SIG-M5 treated with dmso at 0.1 percent for 504 hours (cell line): ENCODE data around the gene C2orf68.
A peak's percentile ranks its signal among the peaks of the same experiment; 100 is the strongest.
"Not testable (repeated sequence)": the region's sequence is repeated elsewhere in the genome, so short reads cannot be mapped to it uniquely, and the experiment has no call there.

Experiments
- DNase-seq: peaks from one replicate; lab custom pipeline; 2025; ENCODE audit not compliant: unreplicated experiment; lab: John Stamatoyannopoulos, UW

C2orf68 gene

DNA sequence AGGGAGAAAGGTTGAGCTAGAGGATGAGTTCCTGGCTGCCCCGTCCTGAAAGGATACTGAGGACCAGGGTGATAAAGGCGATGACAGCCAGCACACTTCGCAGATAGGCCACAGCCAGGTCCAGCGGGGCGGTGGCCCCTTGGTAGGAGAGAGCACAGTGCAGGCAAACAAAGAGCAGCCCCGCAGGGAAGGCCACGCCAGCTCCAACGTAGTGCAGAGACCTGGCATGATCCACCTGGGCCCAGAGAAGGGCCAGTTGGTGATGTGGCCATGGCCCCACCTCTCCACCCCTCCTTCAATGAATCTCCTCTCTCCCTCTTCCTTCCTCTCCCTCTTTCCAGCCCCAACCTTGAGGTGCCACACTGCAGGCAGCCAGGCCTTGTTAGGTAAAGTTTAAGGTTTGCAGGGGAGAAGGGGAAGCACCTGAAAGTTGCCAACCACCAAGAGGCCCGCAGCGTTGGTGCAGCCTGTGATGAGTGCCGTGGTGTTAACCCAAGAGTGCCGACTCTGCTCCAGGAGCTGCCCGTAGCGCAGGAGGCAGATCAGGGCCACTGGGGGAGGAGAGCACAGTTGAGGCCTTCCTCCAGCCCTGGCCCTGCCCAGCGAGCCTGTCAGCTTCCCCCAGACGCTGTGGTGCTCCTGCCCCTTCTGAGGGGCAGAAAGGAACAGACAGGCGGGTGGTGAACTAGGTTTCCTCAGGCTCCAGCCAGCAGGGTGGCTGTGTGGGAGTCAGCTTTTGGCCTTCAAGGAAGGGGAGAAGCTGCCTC is 12.2 kb downstream of the C2orf68 start:
- DNase-seq = no peak

DNA sequence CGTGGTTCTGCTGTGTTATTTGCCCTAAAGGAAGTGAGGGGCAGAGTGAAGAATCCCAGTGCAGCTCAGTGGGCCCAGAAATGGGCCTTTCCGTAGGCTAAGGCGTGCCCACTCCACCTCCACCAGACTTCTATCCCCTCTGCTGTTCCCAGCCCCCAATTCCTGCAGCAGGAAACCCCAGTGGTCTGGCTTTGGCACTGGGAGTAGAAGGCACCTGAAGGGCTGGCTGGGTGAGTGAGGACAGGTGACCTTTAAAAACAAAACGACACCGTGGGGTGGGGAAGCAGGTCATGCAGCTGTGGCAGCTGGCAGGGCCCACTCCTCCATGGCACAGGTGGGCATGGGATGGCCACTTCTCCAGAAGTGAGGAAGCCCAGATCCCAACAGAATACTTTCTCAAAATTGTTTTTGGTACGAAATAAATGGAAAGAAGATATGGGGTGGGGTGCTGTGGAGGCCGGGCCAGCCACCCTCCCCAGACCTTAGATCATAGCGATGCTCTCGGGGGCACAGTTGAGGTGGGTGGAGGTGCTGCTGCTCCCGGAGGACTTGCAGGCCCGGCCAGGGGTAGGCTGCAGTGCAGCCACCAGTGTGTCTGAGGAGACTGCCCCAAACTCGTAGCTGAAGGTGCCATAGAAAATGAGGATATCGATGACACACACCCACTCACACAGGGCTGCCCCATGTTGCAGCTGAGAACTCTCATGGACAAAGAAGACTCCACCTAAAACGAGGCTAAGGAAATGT is 13.1 kb downstream of the C2orf68 start:
- DNase-seq = no peak

DNA sequence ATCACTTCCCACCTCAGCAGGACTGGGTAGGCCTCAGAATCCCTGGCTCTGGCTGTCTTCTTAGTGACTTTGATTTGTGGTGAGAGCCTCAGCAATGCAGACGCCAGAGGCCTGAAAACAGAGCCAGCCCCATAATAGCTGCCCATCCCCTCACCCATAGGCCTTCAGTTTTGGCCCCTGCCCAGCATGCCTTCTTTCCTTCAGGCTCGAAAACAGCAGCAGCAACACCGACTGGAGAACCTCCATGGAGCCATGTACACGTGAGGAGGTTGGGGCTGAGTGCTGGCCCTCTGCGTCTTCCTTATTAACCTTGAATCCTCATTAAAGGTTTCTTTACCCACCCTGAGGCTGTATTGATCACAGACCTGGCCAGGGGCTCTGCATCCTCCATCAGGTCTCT is 14.6 kb downstream of the C2orf68 start:
- no peak for DNase-seq

DNA sequence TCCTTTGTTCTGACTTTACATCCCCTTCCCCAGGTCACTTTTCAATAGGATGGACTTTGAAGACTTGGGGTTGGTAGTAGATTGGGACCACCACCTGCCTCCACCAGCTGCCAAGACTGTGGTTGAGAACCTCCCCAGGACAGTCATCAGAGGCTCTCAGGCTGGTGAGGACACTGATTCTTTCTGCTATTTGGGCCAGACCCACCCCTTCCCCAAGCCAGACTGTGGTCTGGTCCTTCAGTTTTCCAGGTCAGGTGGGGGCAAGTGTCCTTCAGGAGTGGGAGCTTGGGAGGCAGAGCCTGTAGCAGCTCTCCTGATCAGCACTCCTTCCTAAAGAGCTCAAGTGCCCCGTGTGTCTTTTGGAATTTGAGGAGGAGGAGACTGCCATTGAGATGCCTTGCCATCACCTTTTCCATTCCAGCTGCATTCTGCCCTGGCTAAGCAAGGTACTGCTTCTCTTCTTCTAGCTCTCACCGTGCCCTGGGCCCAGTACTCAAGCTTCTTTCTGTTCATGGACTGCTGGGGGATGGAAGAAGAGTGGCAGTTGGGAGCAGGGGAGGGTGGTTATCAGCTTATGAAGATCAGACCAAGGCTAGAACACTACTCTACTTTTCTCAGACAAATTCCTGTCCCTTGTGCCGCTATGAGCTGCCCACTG is 15.3 kb downstream of the C2orf68 start:
- no peak for DNase-seq

DNA sequence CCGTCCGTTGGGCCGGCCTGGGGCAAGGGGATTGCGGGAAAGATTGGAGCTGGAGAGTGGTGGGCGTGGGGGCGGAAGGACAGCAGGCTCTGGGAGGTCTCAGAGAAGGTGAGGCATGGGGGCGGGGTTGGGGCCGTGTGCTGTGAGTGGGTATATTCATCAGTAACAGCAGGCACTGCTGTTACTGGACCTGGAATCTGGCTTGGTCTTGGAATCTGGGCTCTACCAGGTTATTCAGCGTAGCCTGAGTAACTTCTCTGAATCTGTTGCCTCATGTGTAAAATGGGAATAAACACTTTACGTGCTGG is 15.9 kb downstream of the C2orf68 start:
- no peak for DNase-seq

DNA sequence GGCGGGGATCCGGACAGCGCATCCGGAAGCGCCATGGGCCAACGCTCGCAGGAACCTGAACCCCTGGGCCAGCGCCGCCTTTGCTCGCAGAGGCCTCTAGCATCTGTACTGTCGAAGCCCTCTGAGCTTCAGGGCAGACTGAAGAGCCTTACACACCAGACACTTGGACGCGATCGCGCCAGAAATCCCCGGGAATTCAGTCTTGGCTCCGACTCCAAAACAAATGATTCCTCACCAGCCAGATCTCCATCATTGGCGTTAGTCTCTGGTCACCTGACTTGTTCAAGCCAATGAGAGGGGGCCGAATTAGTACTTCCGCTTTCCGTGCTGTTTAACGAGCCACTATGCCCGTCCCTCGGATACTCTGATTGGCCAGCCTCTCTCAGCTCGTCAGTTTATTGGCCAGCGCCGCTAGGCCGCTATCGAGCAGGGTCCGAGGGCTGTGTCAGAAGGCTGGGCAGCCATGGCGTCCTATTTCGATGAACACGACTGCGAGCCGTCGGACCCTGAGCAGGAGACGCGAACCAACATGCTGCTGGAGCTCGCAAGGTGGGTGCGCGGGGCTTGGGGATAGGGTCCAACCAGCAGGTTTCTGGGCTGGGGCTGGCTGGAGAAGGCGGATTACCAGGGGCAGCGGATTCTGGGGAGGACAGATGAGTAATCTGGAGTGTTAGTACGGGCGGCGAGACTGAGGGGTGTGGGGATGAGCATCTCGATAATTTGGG is 16.4 kb downstream of the C2orf68 start, which contains the start of gene RNF181:
Gene RNF181 (plus strand): TSS at position 445 of the 725 bp plus-strand sequence. CDS start 19 bp downstream, at position 464.
- peak; percentile 100 for DNase-seq

DNA sequence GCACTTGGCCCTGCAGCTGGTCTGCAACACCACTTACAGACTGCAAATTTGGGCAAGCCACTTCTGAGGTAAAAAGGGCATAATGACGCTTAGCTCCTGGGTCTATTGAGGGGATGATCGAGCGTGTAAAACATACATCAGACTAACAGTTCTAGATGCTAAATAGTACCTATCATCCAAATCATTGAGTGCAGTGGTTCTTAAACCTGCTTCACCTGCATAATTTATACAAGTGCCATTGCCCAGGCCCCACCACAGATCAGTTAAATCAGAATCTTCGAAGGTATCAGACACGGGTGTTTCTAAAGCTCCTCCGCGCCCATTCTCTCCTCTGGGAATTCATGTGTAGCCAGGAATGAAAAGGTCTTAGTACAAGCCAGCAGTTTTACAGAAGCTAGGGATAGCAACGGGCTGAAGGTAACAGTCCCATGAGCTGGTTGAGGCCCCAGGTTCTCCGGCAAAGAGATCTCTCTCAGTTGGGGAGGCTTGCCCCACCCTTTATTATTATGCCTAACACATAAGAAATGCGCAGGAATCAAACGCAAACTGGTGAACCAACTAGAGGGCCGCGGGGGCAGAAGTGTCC is 17.1 kb downstream of the C2orf68 start:
- DNase-seq = no peak

DNA sequence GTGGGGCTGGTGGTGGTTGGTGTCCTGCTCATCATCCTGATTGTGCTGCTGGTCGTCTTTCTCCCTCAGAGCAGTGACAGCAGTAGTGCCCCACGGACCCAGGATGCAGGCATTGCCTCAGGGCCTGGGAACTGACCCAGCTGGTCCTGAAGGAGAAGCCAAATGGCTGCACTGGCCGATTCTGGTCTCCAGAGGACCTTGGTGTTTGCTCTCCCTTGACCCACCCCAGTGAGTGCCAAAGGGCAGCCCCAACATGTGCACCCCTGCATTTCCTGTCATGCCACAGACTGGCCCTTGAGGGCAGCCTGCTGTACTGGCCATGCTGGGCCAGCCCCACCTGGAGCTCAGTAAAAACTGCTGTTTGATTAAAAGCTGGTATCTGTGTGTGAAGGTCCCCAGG is 18.8 kb downstream of the C2orf68 start:
- DNase-seq = no peak

DNA sequence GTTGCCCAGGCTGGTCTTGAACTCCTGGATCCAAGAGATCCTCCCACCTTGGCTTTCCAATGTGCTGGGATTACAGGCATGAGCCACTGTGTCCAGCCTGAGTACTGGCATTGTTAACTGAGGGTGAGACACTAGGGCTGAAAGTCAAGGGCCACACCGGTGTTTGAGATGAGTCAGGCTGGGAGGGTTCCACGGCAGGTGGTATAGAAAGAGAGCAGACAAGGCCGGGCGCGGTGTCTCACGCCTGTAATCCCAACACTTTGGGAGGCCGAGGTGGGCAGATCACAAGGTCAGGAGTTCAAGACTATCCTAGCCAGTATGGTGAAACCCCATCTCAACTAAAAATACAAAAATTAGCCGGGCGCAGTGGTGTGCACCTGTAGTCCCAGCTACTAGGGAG is 19.6 kb downstream of the C2orf68 start:
- not testable (repeated sequence) for DNase-seq

DNA sequence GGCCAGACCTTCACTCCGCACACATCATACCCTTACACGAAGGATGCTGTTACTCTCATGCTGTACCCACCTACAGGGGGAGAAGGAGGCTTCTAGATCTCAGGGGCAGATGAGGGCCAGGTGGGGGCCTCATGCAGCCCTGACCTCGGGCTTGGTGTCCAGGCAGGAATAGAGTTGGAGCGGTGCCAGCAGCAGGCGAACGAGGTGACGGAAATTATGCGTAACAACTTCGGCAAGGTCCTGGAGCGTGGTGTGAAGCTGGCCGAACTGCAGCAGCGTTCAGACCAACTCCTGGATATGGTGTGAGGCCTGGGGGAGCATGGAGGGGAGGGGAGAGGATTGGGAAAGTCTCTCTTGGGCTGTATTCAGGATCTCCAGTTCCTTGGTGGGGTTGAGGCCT is 20.3 kb downstream of the C2orf68 start:
- no peak for DNase-seq

DNA sequence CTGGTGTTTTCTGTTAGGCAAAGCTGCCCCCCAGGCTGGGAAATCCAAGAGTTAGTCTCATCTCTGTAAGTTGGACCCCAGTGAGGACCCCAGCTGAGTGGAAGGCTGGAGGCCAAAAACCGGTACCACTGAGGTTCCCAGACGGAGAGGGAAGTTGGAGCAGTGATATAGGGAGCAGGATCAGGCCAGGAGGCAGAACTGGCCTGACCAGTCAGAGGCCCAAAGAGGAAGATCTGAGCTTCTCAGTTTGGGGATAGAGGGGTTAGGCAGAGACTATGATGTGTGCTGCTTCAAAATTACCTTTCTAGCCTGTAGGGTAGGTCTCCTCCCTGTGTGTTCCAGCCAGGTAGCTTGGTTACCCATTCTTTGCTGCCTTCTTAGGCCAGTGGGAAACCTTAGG is 20.9 kb downstream of the C2orf68 start:
- DNase-seq = no peak

DNA sequence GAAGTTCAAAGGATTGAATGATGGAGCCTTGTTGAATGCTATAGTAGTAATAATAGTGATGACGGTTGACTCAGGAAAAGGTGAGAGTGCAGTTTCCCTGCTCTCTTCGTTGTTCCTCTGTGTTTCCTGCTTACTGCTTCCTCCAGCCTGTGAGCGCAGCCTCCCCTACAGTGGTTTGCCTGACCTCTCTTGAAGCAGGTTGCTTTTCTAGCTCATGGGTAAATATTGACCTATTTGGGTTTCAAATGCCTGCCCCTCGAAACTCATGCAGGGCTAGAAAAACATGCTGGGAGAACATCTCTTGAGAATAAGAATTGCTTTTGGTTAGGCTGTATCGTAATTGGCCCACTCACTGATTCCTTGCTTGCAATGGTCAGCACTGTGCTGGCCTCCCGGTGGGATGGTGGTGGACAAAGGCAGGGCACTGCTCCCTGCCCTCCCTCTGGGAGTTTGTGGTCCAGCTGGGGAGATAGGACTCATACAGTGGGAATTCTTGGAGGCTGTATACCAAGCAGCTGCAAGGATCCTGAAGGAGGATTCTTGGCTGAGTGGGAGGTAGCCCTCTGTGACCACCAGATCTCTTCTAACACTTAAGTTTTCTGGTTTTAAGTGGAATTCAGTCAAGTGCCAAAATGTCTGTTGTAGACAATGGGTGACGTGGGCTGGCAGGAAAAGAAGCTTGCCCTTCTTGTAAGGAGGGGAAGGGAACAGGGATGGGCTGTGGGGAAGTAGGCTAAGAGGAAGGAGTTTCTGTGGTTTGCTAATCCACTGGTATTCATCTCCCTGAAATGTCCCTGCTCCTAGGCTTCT is 21.7 kb downstream of the C2orf68 start:
- DNase-seq = peak; percentile 56

DNA sequence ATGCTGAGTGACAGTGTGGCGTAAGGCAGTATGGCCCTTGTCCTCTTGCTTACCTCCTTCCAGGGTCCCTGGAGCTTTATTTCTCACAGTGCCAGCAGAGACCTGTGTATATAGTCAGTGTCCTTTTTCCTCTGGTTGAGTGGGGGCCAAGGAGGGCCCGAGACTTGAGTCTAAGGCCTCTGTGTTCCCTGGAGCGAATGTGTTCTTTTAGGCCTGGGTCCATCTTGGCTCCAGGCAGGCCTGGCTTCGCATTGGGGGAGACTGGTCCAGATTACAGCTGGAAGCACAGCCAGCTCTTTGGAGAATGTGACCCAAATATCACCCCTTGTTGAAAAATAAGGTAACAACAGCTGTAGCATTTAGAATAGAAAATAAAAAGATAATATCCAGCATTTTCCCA is 22.7 kb downstream of the C2orf68 start:
- no peak for DNase-seq

DNA sequence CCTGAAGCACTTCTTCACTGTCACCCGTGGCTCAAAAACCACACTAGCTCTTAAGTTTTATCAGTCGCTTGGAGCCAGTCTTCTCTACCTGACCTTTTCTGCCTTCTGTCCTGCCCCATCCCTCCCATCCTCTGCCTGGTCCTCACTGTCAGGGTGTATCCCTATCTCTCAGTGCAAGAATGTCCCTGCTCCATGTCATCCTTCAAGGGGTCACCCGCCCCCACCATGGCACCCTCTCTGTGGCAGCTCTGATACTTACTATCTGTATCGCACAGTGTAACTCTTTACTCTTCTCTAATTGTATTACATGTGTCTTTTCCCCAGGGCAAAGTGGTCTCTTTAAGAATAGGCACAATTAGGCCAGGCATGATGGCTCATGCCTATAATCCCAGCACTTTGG is 23.2 kb downstream of the C2orf68 start:
- no peak for DNase-seq

DNA sequence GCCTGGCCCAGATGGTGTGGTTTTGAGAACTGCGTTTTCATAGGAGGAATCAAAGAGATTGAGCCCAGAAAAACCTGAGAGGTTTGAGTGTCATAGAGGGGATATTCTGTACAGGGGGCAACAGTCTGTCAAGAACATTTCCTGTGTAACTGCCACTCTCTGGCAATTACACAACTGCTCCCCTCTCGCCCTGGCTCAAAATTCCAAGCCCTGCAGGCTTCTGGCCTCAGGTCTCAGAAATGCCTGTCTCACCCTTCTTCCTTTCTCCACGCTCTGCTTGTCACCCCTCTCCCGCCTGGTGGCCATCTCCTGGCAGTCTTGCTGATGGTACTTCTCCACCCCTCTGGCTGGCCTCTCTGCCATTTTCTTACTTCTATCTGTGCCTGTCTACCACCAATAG is 23.6 kb downstream of the C2orf68 start:
- DNase-seq = peak; percentile 39

DNA sequence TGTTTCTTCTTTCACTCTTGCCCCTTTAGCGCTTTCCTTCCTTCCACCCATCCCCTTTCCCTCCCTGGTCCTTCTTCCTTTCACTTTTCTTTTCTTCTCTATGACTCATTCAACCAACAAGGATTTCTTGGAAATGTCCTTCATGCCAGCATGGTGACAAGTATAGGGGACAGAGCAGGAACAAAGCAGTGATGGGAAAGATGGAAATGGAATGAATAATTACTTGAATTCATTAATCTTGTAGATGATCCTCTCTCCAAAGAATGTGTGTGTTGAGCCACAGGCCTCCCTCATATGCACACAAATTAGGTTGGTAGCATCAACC is 26.1 kb downstream of the C2orf68 start:
- peak; percentile 37 for DNase-seq

DNA sequence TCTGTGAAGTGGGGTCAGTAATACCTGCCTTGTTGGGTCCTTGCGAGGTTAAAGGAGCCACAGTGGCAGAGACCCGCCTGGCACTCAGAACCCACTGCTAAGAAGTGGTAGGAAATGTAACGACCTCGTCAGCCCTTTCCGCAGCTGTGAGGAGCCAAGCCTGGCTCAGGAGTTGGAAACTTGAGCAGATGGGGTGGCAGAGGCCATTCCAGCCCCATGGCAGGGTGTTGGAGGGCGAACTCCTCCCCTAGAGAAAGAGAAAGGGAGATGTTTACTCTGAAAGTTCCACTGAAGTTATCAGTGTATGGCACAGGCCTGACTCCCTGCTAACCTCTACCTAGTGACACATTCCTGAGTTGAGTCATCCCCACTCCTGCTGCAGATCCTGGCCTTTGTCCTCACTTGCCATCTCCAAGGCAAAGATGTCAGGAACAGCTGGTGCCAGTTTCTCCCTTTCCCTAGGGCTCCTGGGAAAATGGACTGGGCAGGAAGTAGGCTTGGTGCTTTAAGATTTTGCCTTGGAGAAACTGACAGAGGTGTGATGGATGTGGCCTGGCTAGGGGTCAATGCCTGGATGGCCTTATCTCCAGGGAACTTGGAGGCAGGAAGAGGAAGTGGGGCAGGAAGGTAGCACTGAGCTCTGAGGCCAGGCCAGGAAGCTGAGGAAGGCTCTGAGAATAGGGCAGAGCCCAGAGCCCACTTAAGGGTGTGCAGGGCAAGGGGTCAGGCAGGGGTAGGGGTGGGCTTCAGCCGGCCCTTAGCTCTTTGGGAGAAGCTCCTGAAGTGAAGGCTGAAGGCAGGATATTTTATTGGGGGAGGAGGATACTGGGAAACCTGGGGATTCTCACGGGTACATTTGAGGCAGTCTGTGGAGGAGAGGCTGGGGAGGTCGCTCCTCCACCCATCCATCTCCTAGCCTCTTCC is 26.7 kb downstream of the C2orf68 start:
- DNase-seq = peak; percentile 36

DNA sequence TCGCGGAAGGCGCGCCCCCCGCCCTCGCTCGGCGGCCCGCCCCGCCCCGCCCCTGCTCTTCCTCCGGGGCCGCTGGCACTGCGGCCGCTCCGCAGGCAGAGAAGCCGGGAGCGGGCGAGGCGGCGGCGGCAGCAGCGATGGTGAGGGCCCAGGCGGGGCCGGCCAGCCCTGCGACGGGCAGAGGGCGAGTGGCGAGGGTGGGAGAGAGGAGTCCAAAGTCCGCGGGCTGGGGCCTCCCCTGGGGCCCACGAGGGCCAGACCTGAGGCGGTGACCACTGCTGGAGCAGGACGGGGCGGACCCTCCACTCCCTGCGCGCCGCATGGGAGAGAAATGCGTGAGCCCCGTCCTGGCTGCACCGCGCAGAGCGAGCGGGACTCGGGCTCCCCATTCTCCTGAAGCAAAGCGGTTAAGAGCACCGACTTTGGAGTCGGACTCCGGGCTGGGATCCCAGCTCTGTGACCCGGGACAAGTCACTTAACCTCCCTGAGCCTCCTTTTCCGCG is 27.5 kb downstream of the C2orf68 start, which contains the start of gene VAMP5:
Gene VAMP5 (plus strand): TSS at position 78 of the 503 bp plus-strand sequence. CDS start 60 bp downstream, at position 138.
- DNase-seq = no peak
